Pancreas (tissue), 10 donors: ENCODE measurements around the gene GJC2. TPM values are rescaled to one million over a fixed set of nuclear protein-coding genes. Genes with fewer than 3 reads are reported as not detected.

ENCODE experiments used
- ATAC-seq, 4 donors: fragments of 200-7000 bp; cut with Tn5 transposase; one replicate each; pipeline versions ENCODE4 v1.8.0 to v1.9.1; 2020; ENCODE audit warnings: mild to moderate bottlenecking in 4 of 4, moderate library complexity in 4 of 4
- DNase-seq, 6 donors: peaks; one replicate each; pipeline ENCODE4 v3.0.0-alpha.2; 2020
- FAIRE-seq: peaks from 2 replicates; lab custom pipeline; 2012; peaks lifted over from hg19 to GRCh38; lab: Jason Lieb, UNC
- H3K27ac ChIP-seq, 4 donors: fragments of 200-600 bp; sonication (generic); 1 replicate in 3 of 4; 2 replicates in 1 of 4; pipeline versions ENCODE4 v1.5.0 to v1.8.0; 2020
- H3K27me3 ChIP-seq, 4 donors: fragments of 200-600 bp; one replicate each; pipeline ENCODE4 v1.8.0; 2021
- H3K36me3 ChIP-seq, 3 donors: fragments of 200-600 bp; sonication (generic) in 1 of 3; one replicate each; pipeline versions ENCODE4 v1.5.0 to v1.8.0; 2020 to 2021
- H3K4me1 ChIP-seq, 3 donors: fragments of 200-600 bp; one replicate each; pipeline ENCODE4 v1.8.0; 2021
- H3K4me3 ChIP-seq, 4 donors: fragments of 200-600 bp; sonication (generic) in 2 of 4; one replicate each; pipeline versions ENCODE4 v1.5.0 to v1.8.0; 2020 to 2021
- H3K9me3 ChIP-seq, 4 donors: fragments of 200-600 bp; one replicate each; pipeline ENCODE4 v1.8.0; 2021
- WGBS, 2 donors: extraction: QIAGEN DNeasy Blood & Tissue Kit; methylation state at CpG; one replicate each; pipeline ENCODE4 v1.1.7; 2013; 5-methylcytosine and 5-hydroxymethylcytosine counted together
- intact Hi-C, 3 donors: fragments of 100-400 bp; cut with DNase I; formaldehyde crosslinking; loops; one replicate each; pipeline versions ENCODE4 v1.11.1 to v1.14.2; 2022
- polyA plus RNA-seq, 2 donors: library from polyadenylated mRNA; stranded (reverse); fragments of 200-250 nt; gene quantifications; one replicate each; pipeline ENCODE4 v1.2.3, GENCODE V29; 2013
- total RNA-seq, 6 donors: library from RNA; stranded (reverse); fragmentation: NEBNext Ultra II Directional in 4 of 6; extraction: Animal tissue kit (Norgen Biotek cat#: 25700) in 4 of 6; gene quantifications; one replicate each; pipeline versions ENCODE4 v1.2.1 to v1.2.4, GENCODE V29; 2021 to 2023
- TF ChIP-seq, protein P1 (sequence below), 4 donors: fragments of 200-600 bp; sonication (generic) in 3 of 4; IDR thresholded peaks; one replicate each; pipeline versions ENCODE4 v1.5.0 to v1.8.0; 2021; ENCODE audit warnings: antibody characterized with exemption in 4 of 4
- donor health status: healthy with polysubstance abuse.
- donor health status: DM: no; HTN: no; CAD: no; lungs with moderate emphysema.
- donor health status: DM: no; HTN: no; CAD: no.
- donor health status: control.
- donor health status: control.
- donor health status: Bipolar disorder and iron deficiency.
- donor health status: DM: yes; HTN: yes; CAD: no.
- donor health status: DM: no; HTN: no; CAD: no.
- donor health status: DM: no; HTN: no; CAD: no.
- donor health status: DM: yes; HTN: yes; CAD: no.

Gene GJC2
- total and polyA plus RNA-seq, 8 donors = 0.08 to 0.80 (median 0.45) TPM

DNA sequence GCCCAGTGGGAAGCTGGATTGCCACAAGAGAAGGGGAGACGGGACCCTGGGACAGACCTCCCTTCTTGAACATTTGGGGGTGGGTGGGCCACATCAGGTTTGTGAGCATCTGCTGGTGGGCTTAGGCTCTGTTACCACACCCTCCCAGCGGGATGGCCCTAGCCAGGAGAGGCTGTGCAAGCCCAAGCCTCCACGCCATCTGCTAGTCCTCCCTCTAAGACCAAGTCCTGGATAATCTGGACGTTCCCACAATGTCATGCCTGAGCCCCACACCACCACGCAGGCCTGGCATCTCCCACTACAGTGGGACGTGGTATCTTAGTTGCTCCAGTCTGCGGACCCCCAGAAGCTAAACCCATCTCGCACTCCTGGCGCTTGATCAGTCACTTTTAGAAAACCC, 12.1 kb downstream of the GJC2 start:
- no peaks in the 10 kb centered on the region for H3K36me3 ChIP-seq
- DNase-seq (peak in 1 of 6 donors; percentile 58), ATAC-seq (no peak), FAIRE-seq (no peak)
- WGBS, 2 donors = 53 to 72% methylated on average over 9 of the region's 9 CpGs
- H3K4me1 ChIP-seq = no peaks in the 10 kb centered on the region
- intact Hi-C loops = no loop called here
- TF ChIP-seq, protein P1, sequence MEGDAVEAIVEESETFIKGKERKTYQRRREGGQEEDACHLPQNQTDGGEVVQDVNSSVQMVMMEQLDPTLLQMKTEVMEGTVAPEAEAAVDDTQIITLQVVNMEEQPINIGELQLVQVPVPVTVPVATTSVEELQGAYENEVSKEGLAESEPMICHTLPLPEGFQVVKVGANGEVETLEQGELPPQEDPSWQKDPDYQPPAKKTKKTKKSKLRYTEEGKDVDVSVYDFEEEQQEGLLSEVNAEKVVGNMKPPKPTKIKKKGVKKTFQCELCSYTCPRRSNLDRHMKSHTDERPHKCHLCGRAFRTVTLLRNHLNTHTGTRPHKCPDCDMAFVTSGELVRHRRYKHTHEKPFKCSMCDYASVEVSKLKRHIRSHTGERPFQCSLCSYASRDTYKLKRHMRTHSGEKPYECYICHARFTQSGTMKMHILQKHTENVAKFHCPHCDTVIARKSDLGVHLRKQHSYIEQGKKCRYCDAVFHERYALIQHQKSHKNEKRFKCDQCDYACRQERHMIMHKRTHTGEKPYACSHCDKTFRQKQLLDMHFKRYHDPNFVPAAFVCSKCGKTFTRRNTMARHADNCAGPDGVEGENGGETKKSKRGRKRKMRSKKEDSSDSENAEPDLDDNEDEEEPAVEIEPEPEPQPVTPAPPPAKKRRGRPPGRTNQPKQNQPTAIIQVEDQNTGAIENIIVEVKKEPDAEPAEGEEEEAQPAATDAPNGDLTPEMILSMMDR (IDR thresholded peaks at IDR 0.05) = no peak
- peak overlapping the region in 1 of 4 donors; percentile 5 for H3K27ac ChIP-seq
- no peak overlapping the region for H3K4me3 ChIP-seq
- no peaks in the 10 kb centered on the region for H3K27me3 ChIP-seq
- no peaks in the 10 kb centered on the region for H3K9me3 ChIP-seq

DNA sequence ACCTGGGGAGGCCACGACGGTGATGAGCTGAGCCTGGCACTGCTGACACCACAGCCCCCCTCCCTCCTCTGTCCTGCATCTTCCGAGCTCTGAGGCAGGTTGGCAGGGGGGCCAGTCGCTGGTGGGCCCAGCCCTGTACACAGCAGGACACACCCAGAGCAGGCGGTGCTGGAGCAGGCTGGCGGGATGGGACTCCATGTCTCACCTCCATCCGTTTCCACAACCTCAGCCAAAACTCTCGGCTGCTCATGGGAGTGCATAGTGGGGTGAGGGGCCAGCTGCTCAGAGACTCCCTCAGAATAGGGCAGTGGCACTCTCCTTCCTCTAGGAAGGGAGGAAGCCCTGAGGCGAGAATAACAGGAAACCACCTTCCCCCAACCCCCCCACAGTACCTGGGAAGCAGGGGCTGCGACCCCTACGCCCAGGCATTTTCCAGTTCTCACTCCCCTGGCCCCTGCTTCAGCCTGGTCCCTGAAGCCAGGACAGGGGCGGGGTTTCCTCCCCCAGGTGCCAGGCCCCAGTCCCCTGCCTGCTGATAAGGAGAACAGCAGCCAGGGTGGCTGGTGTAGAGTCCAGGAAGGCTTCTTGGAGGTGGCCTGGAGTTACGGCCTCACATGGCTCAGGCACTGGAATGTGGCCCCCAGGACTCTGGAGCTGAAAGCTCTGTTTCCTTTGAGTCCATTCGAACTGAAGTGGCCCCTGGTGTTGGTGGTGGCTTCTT, 12.7 kb downstream of the GJC2 start:
- DNase-seq = peak in 3 of 6 donors; percentile 26 to 63 (median 40)
- Histone ChIP-seq H3K27ac (peak overlapping the region; percentile 27 to 57 (median 42)), H3K4me1 (no peaks in the 10 kb centered on the region), H3K36me3 (no peaks in the 10 kb centered on the region), H3K27me3 (no peaks in the 10 kb centered on the region), H3K9me3 (no peaks in the 10 kb centered on the region), H3K4me3 (no peak overlapping the region)
- ATAC-seq = no peak
- no peak for FAIRE-seq
- TF ChIP-seq, protein P1 (IDR thresholded peaks at IDR 0.05) = no peak
- WGBS, 2 donors = 25 to 32% methylated on average over 13 to 14 of the region's 14 CpGs
- intact Hi-C loops = no loop called here

DNA sequence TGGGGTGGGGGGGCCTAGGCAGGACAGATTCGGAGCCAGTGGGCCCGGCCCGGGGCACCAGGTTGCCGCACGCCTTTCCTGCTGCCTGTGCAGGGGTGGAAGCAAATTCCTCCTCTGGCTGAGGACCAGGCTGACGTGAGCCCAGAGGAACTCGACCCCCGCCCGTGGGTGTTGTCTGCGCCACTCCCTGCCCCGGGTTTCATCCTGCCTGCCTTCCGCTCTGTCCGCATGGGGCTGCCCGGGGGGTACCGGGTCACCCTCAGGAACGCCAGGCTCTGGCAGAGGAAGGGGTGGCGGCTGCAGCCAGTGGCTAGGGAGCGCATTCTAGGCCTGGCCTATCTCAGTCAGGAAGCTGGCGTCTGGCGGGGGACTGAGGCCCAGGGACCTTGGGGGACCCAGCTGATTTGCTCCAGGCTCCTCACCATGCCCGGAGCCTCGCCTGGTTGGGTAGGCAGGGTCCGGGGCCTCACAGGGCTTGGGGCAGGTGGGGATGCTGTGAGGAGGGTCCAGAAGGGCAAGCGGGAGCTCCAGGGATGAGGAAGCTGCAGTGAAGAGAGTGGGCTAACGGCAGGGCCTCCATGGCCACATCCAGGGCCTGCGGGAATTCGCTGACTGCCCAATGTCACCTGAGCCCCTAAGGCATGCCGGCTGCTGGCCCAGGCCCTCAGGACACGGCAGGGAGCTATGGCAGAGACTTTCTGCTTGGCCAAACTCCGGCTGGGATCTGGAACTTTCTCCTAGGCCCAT, 13.4 kb downstream of the GJC2 start:
- ATAC-seq (no peak), DNase-seq (peak in 4 of 6 donors; percentile 34 to 82 (median 60)), FAIRE-seq (no peak)
- Histone ChIP-seq H3K9me3 (no peaks in the 10 kb centered on the region), H3K4me3 (no peak overlapping the region), H3K27me3 (no peaks in the 10 kb centered on the region), H3K36me3 (no peaks in the 10 kb centered on the region), H3K4me1 (no peaks in the 10 kb centered on the region), H3K27ac (peak overlapping the region; percentile 36 to 57 (median 42))
- WGBS, 2 donors = 47 to 49% methylated on average over 30 of the region's 30 CpGs
- TF ChIP-seq, protein P1 (IDR thresholded peaks at IDR 0.05) = no peak
- intact Hi-C loops = no loop called here

DNA sequence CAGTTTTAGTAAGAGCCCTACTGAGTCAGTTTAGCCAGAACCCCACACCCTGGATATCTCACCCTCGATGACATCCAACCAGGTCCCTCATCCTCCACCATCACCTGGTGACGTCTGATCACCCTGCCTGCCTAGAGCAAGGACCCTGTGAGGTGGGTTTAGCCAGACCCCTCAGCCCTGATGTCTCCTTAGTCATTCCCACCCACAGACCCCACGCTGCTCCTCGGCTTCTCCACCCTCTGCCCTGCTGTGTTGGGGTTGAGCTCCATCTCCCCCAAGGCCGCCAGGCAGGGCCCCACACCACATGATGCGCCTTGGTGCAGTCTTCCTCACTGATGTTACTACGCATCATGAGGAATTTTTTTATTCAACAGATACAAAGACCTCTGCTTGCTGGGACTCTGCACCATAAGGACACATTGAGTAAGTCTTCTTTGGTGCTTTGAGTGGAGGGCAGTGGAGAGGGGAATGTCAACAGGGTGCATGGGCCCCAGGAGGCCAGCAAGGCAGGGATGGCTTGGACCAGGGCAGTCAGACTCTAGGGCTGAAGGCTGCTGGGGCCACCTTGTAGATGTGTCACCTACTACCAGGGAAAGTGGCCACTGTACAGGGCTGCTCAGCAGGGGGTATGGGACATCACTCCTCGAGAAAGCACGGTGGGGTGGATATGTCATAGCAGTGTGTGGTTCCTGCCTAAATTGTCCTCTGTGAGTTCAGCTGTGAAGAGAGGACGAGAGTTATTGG, 14.2 kb downstream of the GJC2 start:
- Histone ChIP-seq H3K36me3 (no peaks in the 10 kb centered on the region), H3K27me3 (no peaks in the 10 kb centered on the region), H3K9me3 (no peaks in the 10 kb centered on the region), H3K4me3 (no peak overlapping the region), H3K27ac (peak overlapping the region in 1 of 4 donors; percentile 100), H3K4me1 (no peaks in the 10 kb centered on the region)
- TF ChIP-seq, protein P1 (IDR thresholded peaks at IDR 0.05) = no peak
- intact Hi-C loops = no loop called here
- WGBS, 2 donors = 82 to 87% methylated on average over 10 of the region's 10 CpGs
- ATAC-seq (no peak), FAIRE-seq (no peak), DNase-seq (peak in 3 of 6 donors; percentile 28 to 62 (median 37))
